GM10847 (cell line): ENCODE data around the gene MGRN1.

Source experiments
- POLR2A ChIP-seq: IDR thresholded peaks from 2 replicates; pipeline ENCODE4 v1.6.1; 2011; ENCODE audit not compliant: insufficient read length; ENCODE audit errors: extremely low read depth

The MGRN1 gene

GRCh38 chr16:4631444-4631843, 6.8 kb downstream of the MGRN1 start:
- TF ChIP-seq POLR2A = no peak

GRCh38 chr16:4633910-4634635, 9.4 kb downstream of the MGRN1 start:
- TF ChIP-seq POLR2A = no peak

DNA sequence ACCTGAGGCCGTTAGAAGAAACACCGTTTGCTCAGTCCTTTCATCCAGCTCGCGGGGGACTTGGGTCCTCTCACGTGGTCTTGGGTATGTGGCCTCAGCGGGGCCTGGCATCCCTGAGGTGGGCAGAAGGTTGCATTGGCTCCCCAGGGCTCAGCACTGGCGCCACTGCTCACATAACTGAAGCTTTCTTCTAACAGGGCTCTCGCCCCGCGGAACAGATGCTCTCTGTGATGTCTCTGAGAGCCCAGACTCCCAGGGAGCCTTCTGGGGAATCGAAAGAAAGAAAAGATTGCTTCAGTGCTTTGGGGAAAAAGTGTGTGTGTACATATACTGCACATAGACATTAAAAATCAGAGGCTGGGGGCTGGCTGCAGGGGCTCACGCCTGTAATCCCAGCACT, 10.1 kb downstream of the MGRN1 start:
- TF ChIP-seq POLR2A = no peak

DNA sequence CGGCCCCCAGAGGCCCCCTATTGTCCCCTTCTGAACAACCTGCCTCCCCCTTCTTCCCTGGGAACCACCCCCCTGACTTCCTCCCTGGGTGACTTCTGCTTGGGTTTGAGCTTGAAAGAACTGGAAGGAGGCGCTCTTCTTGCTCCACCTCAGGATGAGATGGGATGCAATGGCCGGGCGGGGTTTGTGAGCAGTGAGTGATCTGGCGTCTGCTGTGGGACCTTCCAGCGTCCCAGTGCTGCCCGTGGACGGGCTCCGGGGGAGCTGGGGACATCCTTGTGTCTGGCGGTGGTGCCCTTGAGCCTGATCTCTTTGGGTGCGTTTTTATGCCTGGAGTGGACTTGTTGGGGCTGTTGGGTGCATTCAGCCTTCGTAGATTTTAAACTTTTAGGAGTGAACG, 11.6 kb downstream of the MGRN1 start:
- no peak for TF ChIP-seq POLR2A

- TF ChIP-seq POLR2A = no peak
Measured at GRCh38 chr16:4637501-4638166, 13.0 kb downstream of the MGRN1 start.

DNA sequence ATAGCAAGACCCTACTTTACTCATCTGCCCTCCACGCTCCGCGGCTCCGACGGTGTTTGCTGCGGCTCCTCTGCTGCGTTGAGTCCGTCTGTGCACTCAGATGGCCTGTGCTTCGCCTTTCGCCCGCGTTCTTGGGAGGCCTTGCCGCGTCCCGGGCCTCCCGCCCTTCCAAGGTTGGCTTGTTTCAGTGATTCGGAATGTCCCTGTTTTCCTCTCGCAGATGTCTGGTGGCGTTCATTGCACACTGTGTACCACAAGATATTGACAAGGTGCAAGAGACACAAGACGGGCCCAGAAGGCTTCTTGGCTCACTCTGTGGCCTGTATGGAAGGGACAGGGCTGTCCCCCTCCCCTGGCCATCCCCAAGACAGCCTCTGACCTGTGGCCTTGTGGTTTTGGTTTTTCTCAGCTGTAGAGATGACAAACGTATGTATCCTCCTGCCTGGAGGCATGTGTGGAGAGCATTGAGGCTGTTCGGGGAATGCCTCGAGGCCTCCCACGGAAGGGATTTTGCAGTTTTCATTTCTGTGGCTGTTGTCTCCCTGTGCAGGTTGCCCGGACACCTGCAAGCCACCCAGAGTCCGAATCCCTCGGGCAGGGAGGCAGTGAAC, 15.4 kb downstream of the MGRN1 start:
- no peak for TF ChIP-seq POLR2A

DNA sequence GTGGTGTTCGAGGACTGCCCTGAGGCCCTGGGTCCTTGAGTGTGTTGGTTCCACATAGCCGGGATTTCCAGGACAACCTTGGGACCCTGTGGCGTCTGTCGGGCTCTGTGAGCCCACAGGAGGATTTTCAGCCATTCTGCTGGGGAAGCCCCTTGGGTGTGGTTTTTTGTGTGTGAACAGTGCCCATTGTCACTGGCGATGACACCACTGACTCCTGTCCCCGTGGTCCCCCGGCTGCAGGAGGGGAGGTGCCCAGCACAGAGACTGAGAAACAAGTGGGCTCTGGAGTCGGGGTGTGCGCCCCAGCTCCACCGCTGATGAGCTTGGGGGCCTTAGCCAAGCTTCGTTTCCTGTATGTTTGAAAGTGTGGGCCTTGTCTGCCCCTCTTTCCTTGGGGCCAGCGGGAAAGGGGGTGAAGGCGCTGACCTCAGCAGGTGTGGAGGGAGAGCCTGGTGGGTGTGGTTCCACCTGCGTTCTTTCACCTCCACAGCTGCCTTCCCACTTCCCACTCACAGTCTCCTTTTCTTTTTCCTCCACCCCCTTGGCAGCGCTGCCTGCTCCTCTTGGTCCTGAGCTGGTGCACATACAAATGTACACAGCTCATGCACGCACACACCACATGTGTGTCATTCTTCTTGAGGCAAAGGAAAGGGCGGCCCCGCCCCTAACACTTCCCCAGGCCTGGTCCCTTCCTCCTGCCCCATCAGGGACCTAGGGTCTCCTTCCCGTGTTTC, 16.1 kb downstream of the MGRN1 start:
- TF ChIP-seq POLR2A = no peak

DNA sequence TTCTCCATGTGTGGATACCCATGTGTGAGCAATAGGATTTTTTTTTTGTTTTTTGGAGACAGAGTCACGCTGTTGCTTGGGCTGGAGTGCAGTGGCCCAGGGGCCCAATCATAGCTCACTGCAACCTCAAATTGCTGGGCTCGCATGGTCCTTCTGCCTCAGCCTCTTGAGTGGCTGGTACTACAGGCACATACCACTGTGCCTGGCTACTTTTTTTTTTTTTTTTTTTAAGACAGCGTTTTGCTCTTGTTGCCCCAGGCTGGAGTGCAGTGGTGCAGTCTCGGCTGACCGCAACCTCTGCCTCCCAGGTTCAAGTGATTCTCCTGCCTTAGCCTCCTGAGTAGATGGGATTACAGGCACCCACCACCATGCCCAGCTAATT, 16.7 kb downstream of the MGRN1 start:
- no peak for TF ChIP-seq POLR2A

DNA sequence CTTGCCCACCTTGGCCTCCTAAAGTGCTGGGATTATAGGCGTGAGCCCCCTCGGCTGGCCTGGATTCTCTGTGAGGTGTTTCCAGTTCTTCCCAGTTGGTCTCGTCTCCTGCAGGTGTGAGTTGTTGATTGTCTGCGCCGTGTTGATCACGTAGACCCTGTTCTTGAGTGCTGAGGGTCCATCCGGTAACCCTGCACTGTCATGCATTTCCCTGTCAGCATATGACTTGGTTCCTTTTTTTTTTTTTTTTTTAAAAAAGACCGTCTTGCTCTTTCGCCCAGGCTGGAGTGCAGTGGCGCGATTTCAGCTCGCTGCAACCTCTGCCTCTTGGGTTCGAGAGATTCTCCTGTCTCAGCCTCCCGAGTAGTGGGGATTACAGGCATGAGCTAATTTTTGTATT, 17.3 kb downstream of the MGRN1 start:
- no peak for TF ChIP-seq POLR2A

GRCh38 chr16:4646773-4647643, 22.4 kb downstream of the MGRN1 start:
- no peak for TF ChIP-seq POLR2A

- TF ChIP-seq POLR2A = no peak
Measured at GRCh38 chr16:4647644-4647980, 23.0 kb downstream of the MGRN1 start.

DNA sequence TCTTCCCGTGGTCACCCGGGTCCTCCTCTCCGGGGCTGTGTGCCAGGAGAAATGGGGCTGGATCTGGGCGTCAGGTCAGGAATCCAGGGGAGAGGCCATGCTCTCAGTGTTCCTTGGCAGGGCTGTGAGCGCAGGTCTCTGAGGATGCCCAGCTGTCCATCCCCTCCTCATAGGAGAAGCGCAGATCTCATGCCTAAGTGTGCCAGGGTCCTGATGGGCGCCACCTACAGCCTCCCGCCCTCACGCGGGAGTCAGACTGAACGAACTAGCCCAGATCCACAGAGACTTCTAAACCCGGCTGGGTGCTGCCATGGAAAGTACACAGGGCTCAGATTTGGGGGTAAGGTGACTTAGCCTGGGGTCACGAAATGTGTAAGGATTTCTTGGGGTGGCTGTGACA, 24.3 kb downstream of the MGRN1 start:
- no peak for TF ChIP-seq POLR2A

- no peak for TF ChIP-seq POLR2A
Measured at GRCh38 chr16:4649744-4650442, 25.3 kb downstream of the MGRN1 start.

- TF ChIP-seq POLR2A = no peak
Measured at GRCh38 chr16:4651827-4652226, 27.2 kb downstream of the MGRN1 start.
